ENCODE results near the gene CD83.

DNA sequence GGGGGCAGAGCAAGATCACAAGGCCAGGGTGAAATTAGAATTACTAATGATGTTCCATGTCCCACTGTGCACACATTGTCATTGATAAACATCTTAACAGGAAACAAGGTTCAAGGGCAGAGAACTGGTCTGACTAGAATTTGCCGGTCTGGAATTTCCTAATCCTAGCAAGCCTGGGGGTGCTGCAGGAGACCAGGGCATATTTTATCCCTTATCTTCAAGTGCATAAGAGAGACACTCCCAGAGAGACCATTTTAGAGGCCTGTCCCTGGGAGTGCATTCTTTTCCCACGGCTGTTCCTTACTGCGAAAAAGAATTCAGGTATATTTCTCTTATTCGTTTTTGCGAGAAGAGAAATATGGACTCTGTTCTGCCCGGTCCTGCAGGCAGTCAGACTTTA is 41.5 kb downstream of the CD83 start:
- TF ChIP-seq, protein P1, sequence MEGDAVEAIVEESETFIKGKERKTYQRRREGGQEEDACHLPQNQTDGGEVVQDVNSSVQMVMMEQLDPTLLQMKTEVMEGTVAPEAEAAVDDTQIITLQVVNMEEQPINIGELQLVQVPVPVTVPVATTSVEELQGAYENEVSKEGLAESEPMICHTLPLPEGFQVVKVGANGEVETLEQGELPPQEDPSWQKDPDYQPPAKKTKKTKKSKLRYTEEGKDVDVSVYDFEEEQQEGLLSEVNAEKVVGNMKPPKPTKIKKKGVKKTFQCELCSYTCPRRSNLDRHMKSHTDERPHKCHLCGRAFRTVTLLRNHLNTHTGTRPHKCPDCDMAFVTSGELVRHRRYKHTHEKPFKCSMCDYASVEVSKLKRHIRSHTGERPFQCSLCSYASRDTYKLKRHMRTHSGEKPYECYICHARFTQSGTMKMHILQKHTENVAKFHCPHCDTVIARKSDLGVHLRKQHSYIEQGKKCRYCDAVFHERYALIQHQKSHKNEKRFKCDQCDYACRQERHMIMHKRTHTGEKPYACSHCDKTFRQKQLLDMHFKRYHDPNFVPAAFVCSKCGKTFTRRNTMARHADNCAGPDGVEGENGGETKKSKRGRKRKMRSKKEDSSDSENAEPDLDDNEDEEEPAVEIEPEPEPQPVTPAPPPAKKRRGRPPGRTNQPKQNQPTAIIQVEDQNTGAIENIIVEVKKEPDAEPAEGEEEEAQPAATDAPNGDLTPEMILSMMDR (IDR thresholded peaks at IDR 0.05), result no peak
- TF ChIP-seq POLR2A (IDR thresholded peaks at IDR 0.05), result no peak
